H1 (cell line): ENCODE measurements around the gene MRPS18B. TPM values are rescaled to one million over a fixed set of nuclear protein-coding genes. Genes with fewer than 3 reads are reported as not detected.

Experiments used
- CTCF ChIA-PET: fragments of 300-600 bp; sonication (Branson Sonifier 250); formaldehyde crosslinking; loops from one replicate; lab custom pipeline; 2021; ENCODE audit not compliant: partially characterized antibody; lab: Charles Lee
- POLR2A ChIA-PET: fragments of 300-600 bp; sonication (Branson Sonifier 250); formaldehyde crosslinking; loops from one replicate; lab custom pipeline; 2021; ENCODE audit warnings: inconsistent platforms; ENCODE audit not compliant: partially characterized antibody; lab: Charles Lee
- DNase-seq, 2 experiments: peaks; one replicate each; pipeline versions ENCODE4 v3.0.0 to v3.0.0-alpha.2; 2010 to 2022; ENCODE audit warnings: low spot score in 2 of 2, low read depth in 1 of 2, mixed read lengths in 1 of 2
- FAIRE-seq: peaks from 2 replicates; lab custom pipeline; 2011; peaks lifted over from hg19 to GRCh38; lab: Jason Lieb, UNC
- H2AFZ ChIP-seq: 2 replicates; pipeline ENCODE4 v1.8.1; 2012; ENCODE audit warnings: low read length, inconsistent platforms
- H2AK5ac ChIP-seq: 2 replicates; pipeline ENCODE4 v1.6.1; 2013; ENCODE audit warnings: low read depth, low read length
- H2BK120ac ChIP-seq: replicated peaks from 2 replicates; pipeline ENCODE3; 2013; ENCODE audit warnings: low read depth, low read length, inconsistent platforms
- H2BK12ac ChIP-seq: 2 replicates; pipeline ENCODE4 v1.6.1; 2013; ENCODE audit warnings: low read depth, low read length
- H2BK15ac ChIP-seq: 2 replicates; pipeline ENCODE4 v1.6.1; 2013; ENCODE audit warnings: low read length
- H2BK20ac ChIP-seq: 2 replicates; pipeline ENCODE4 v1.6.1; 2013; ENCODE audit warnings: low read length
- H2BK5ac ChIP-seq: 2 replicates; pipeline ENCODE4 v1.6.1; 2013; ENCODE audit warnings: low read depth, low read length
- H3K14ac ChIP-seq: 2 replicates; pipeline ENCODE4 v1.6.1; 2013; ENCODE audit warnings: inconsistent platforms; ENCODE audit not compliant: insufficient read length
- H3K18ac ChIP-seq: 2 replicates; pipeline ENCODE4 v1.6.1; 2013; ENCODE audit warnings: low read length; ENCODE audit errors: extremely low read depth
- H3K23ac ChIP-seq: 2 replicates; pipeline ENCODE4 v1.6.1; 2013; ENCODE audit warnings: inconsistent platforms; ENCODE audit not compliant: insufficient read length
- H3K23me2 ChIP-seq: 2 replicates; pipeline ENCODE4 v1.6.1; 2013; ENCODE audit warnings: low read depth, low read length
- H3K27ac ChIP-seq: 2 replicates; pipeline ENCODE4 v1.6.1; 2011; ENCODE audit warnings: low read depth, low read length, inconsistent platforms
- H3K27me3 ChIP-seq, 4 experiments: replicated peaks in 1 of 4; 1 replicate in 1 of 4; 2 replicates in 3 of 4; pipeline versions ENCODE4 v1.6.1 to v1.8.1; 2011 to 2013; ENCODE audit warnings: low read length in 3 of 4, mild to moderate bottlenecking in 3 of 4, inconsistent platforms in 2 of 4, mixed read lengths in 2 of 4, moderate library complexity in 1 of 4; ENCODE audit not compliant: control insufficient read depth in 3 of 4, insufficient read depth in 3 of 4; ENCODE audit errors: extremely low read depth in 1 of 4
- H3K36me3 ChIP-seq, 4 experiments: 2 replicates each; pipeline versions ENCODE4 v1.6.1 to v1.8.1; 2011 to 2013; ENCODE audit warnings: mild to moderate bottlenecking in 4 of 4, low read length in 3 of 4, moderate library complexity in 2 of 4, control low read depth in 1 of 4, inconsistent platforms in 1 of 4; ENCODE audit not compliant: insufficient read depth in 4 of 4, control insufficient read depth in 2 of 4
- H3K4ac ChIP-seq: replicated peaks from 2 replicates; pipeline ENCODE3; 2013; ENCODE audit warnings: low read length, low read depth, mixed read lengths, inconsistent platforms; ENCODE audit not compliant: insufficient read length
- H3K4me1 ChIP-seq, 4 experiments: replicated peaks in 1 of 4; 1 replicate in 1 of 4; 2 replicates in 3 of 4; pipeline versions ENCODE4 v1.6.1 to v1.8.1; 2011 to 2013; ENCODE audit warnings: low read length in 3 of 4, inconsistent platforms in 2 of 4, mixed read lengths in 1 of 4; ENCODE audit not compliant: insufficient read depth in 4 of 4, control insufficient read depth in 3 of 4
- H3K4me2 ChIP-seq, 2 experiments: 2 replicates each; pipeline versions ENCODE4 v1.6.1 to v1.8.1; 2011 to 2013; ENCODE audit warnings: low read depth in 2 of 2, low read length in 2 of 2, control low read depth in 1 of 2, inconsistent platforms in 1 of 2, mild to moderate bottlenecking in 1 of 2; ENCODE audit not compliant: insufficient read depth in 1 of 2
- H3K4me3 ChIP-seq, 4 experiments: fragments of 200-600, 300-600 bp in 1 of 4; sonication (generic), shearing (Covaris generic), sonication (Bioruptor Twin) in 1 of 4; 2 replicates each; pipeline versions ENCODE4 v1.5.1 to v1.8.1; 2011 to 2016; ENCODE audit warnings: low read length in 4 of 4, low read depth in 3 of 4, control low read depth in 2 of 4, inconsistent platforms in 2 of 4, mild to moderate bottlenecking in 2 of 4, mixed read lengths in 1 of 4, moderate library complexity in 1 of 4; ENCODE audit not compliant: insufficient read depth in 2 of 4; ENCODE audit errors: extremely low read depth in 1 of 4
- H3K56ac ChIP-seq: replicated peaks from 2 replicates; pipeline ENCODE3; 2013; ENCODE audit warnings: low read depth, mild to moderate bottlenecking, mixed read lengths, low read length, inconsistent platforms; ENCODE audit not compliant: insufficient read length
- H3K79me1 ChIP-seq: 2 replicates; pipeline ENCODE4 v1.6.1; 2013; ENCODE audit warnings: low read depth, low read length, control low read depth
- H3K79me2 ChIP-seq, 2 experiments: 2 replicates each; pipeline versions ENCODE4 v1.6.1 to v1.8.1; 2012 to 2013; ENCODE audit warnings: low read length in 2 of 2, mild to moderate bottlenecking in 2 of 2, inconsistent platforms in 1 of 2; ENCODE audit not compliant: insufficient read depth in 2 of 2, control insufficient read depth in 1 of 2
- H3K9ac ChIP-seq, 4 experiments: replicated peaks in 1 of 4; 1 replicate in 1 of 4; 2 replicates in 3 of 4; pipeline versions ENCODE4 v1.6.1 to v1.8.1; 2011 to 2013; ENCODE audit warnings: low read depth in 3 of 4, low read length in 3 of 4, control low read depth in 2 of 4, mild to moderate bottlenecking in 2 of 4, moderate library complexity in 2 of 4, inconsistent platforms in 1 of 4; ENCODE audit errors: extremely low read depth in 1 of 4
- H3K9me3 ChIP-seq, 2 experiments: 2 replicates each; pipeline versions ENCODE4 v1.6.1 to v1.8.1; 2012 to 2013; ENCODE audit warnings: mild to moderate bottlenecking in 2 of 2, moderate library complexity in 2 of 2, control low read depth in 1 of 2, inconsistent platforms in 1 of 2, low read depth in 1 of 2, low read length in 1 of 2, mixed read lengths in 1 of 2; ENCODE audit not compliant: insufficient read depth in 2 of 2
- H4K20me1 ChIP-seq, 2 experiments: replicated peaks in 1 of 2; 2 replicates each; pipeline versions ENCODE3 to v1.8.1; 2011 to 2013; ENCODE audit warnings: inconsistent platforms in 2 of 2, low read length in 2 of 2, mild to moderate bottlenecking in 1 of 2; ENCODE audit not compliant: insufficient read depth in 2 of 2, control insufficient read depth in 1 of 2
- H4K5ac ChIP-seq: 2 replicates; pipeline ENCODE4 v1.6.1; 2013; ENCODE audit warnings: low read length, low read depth, mixed read lengths, inconsistent platforms; ENCODE audit not compliant: insufficient read length
- H4K8ac ChIP-seq: 2 replicates; pipeline ENCODE4 v1.8.0; 2013; ENCODE audit warnings: mild to moderate bottlenecking, moderate library complexity, low read length, inconsistent platforms; ENCODE audit not compliant: insufficient read depth; ENCODE audit errors: extremely low read depth
- H4K91ac ChIP-seq: replicated peaks from 2 replicates; pipeline ENCODE3; 2013; ENCODE audit warnings: low read length, mixed read lengths, inconsistent platforms; ENCODE audit not compliant: insufficient read length
- CTCF ChIP-seq, 3 experiments: IDR thresholded peaks; 1 replicate in 2 of 3; 2 replicates in 1 of 3; pipeline versions ENCODE4 v1.5.1 to v1.6.1; 2011; ENCODE audit warnings: low read length in 3 of 3, mild to moderate bottlenecking in 3 of 3, inconsistent platforms in 2 of 3, low read depth in 1 of 3, moderate library complexity in 1 of 3; ENCODE audit not compliant: insufficient read depth in 1 of 3; ENCODE audit errors: control extremely low read depth in 1 of 3
- ZNF274 ChIP-seq: IDR thresholded peaks from 2 replicates; pipeline ENCODE4 v1.7.0; 2012; ENCODE audit warnings: low read length, borderline replicate concordance; ENCODE audit errors: extremely low read depth
- WGBS, 2 experiments: shearing (Covaris generic) in 1 of 2; methylation state at CpG; one replicate each; pipeline versions ENCODE4 v1.1.6 to v1.1.7; 2013 to 2015; ENCODE audit warnings: low lambda C conversion rate in 2 of 2, mixed read lengths in 2 of 2, inconsistent platforms in 1 of 2, low coverage in 1 of 2, missing lambda C conversion rate in 1 of 2; ENCODE audit not compliant: insufficient replicate concordance in 2 of 2, insufficient coverage in 1 of 2, insufficient read length in 1 of 2; ENCODE audit errors: extremely low coverage in 1 of 2, missing lambda C conversion rate in 1 of 2; 5-methylcytosine and 5-hydroxymethylcytosine counted together
- polyA plus RNA-seq, 7 experiments: library from polyadenylated mRNA; depleted of rRNA in 3 of 7; stranded (reverse) in 5 of 7; unstranded in 2 of 7; fragments of >200 nt in 5 of 7; fragments of 200-250 nt in 2 of 7; gene quantifications; 1 replicate in 5 of 7; 2 replicates in 1 of 7; 4 replicates in 1 of 7; pipeline versions ENCODE4 v1.2.1 to v1.2.3, GENCODE V29; 2011 to 2013; ENCODE audit warnings: missing spikeins in 2 of 7, mixed read lengths in 2 of 7
- total RNA-seq: library from RNA; stranded (reverse); fragmentation: NEBNext Ultra II Directional; extraction: Animal tissue kit (Norgen Biotek cat#: 25700); gene quantifications from 2 replicates; pipeline ENCODE4 v1.2.1, GENCODE V29; 2021

The MRPS18B gene
- total and polyA plus RNA-seq, 2 of the 8 experiments (the other 6 are each of a cell fraction or from before 2014, with no cell fraction given): 57.8 to 83.3 TPM

- TF ChIP-seq ZNF274 (no peak), CTCF (IDR thresholded peaks at IDR 0.05; ENCODE audit: control extremely low read depth in 1 of 3, insufficient read depth in 1 of 3, low read depth in 1 of 3, low read length in 3 of 3) (peak in 2 of 3 experiments; percentile 13 to 38; a peak in 2 of 4 replicates)
- Histone ChIP-seq H2BK15ac (no peak overlapping the region), H3K4me2 (no peak overlapping the region; a peak in 1 of 4 replicates), H2BK12ac (no peak overlapping the region), H3K23me2 (peaks cover 6% of the 10 kb centered on the region), H3K56ac (no peak overlapping the region), H3K79me1 (no peaks in the 10 kb centered on the region), H3K27ac (no peak overlapping the region), H3K4me1 (no peaks in the 10 kb centered on the region; a peak in 1 of 7 replicates), H3K23ac (no peak overlapping the region), H2BK5ac (no peak overlapping the region), H2BK20ac (no peak overlapping the region), H3K36me3 (peaks cover 4 to 12% (median 8%) of the 10 kb centered on the region in 4 experiments; a peak in 5 of 8 replicates), H3K14ac (no peak overlapping the region), H2AK5ac (no peak overlapping the region), H3K4ac (no peak overlapping the region), H3K9ac (no peak overlapping the region), H4K5ac (no peak overlapping the region), H4K20me1 (peaks cover 0 to 2% of the 10 kb centered on the region in 2 experiments), H2AFZ (no peak overlapping the region), H3K27me3 (no peaks in the 10 kb centered on the region), H3K4me3 (no peak overlapping the region), H3K79me2 (peaks cover 0 to 4% of the 10 kb centered on the region in 2 experiments; a peak in 2 of 4 replicates), H3K9me3 (no peaks in the 10 kb centered on the region), H3K18ac (no peak overlapping the region), H4K91ac (no peak overlapping the region), H4K8ac (no peak overlapping the region), H2BK120ac (no peak overlapping the region)
- DNase-seq (no peak), FAIRE-seq (no peak)
- WGBS, 2 experiments: 93% methylated on average over 27 of the region's 27 CpGs; no CpG with 5 or more reads in 1 of the 2 experiments
- POLR2A ChIA-PET: interaction anchor here (0.6 to 18.7 kb wide), 7 partner anchors 11 to 132 kb away, joined by 3 to 388 read pairs (median 7); partner anchors contain the start of genes MDC1, MRPS18B, PPP1R10 and TUBB
- CTCF ChIA-PET: interaction anchor here (1.8 to 3.0 kb wide), 4 partner anchors 12 to 52 kb away, joined by 8 to 12 read pairs (median 10); no protein-coding TSS in a partner anchor
Measured at GRCh38 chr6:30670760-30671527, 53.3 kb downstream of the MRPS18B start.
